Stimulated activated CD8-positive, alpha-beta memory T cell treated with anti-CD3 and anti-CD28 coated beads, Interleukin-12 subunit alpha, Interleukin-12 subunit beta, amount 100 ng/mL, for 1 hour (primary cell): ENCODE results near the gene IBA57.
"Not testable (repeated sequence)": the region's sequence is repeated elsewhere in the genome, so short reads cannot be mapped to it uniquely, and the experiment has no call there.

Experiments used
- DNase-seq: peaks from one replicate; pipeline ENCODE4 v3.0.0-alpha.2; 2020; ENCODE audit warnings: low read depth

The IBA57 gene

DNA sequence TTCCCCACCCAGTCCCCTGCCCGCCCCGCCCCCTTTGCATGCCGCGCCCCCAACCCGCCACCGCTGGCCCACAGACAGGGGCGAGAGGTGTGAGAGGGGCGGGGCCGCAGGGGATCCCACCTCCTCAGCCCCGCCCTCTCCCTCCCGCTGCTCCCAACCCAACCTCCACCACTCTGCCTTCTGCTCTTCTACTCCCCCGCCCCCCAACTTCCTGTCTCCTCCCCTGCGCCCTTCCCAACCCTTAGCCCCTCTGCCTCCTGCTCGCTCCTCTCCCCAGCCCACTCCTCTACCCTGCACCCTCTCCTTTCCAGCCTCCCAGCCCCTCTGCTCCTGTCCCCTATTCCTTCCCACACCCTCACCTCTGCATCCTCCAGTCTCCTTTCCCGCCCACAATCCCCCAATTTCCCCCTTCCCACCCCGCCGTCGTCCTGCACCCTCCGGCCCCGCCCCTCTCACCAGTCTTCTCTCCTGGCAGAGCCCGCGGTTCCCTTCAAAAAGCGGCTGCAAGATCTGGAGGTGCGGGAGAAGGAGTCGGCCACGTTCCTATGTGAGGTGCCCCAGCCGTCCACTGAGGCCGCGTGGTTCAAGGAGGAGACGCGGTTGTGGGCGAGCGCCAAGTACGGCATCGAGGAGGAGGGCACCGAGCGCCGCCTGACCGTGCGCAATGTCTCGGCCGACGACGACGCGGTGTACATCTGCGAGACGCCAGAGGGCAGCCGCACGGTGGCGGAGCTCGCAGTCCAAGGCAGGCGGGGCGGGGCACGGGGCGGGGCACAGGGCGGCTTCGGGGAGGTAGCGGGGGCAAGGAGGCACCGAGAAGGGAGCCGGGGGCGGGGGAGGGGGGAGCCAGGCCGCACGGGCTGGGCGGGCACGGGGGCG lies 47.6 kb downstream of the IBA57 start:
- peak; percentile 85 for DNase-seq

GRCh38 chr1:228213917-228214808 lies 48.6 kb downstream of the IBA57 start:
- DNase-seq, result no peak

- no peak for DNase-seq
These were observed 49.5 kb downstream of the IBA57 start for GRCh38 chr1:228214921-228215662.

DNA sequence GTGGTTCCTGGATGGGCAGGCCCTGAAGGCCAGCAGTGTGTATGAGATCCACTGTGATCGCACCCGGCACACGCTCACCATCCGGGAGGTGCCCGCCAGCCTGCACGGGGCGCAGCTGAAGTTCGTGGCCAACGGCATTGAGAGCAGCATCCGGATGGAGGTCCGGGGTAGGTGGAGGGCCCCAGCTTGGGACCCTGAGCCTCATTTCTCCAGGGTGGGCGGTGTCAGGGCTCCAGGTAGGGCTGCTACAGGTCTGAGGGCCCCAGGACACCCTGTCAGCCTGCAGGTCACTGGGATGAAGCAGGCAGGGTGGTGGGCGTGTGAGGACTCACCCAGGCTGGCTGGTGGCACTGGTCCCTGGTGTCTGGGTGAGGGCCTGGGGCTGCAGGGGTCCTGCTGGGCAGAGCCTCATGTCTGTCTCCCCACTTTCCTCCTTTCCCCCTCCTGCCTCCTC lies 50.1 kb downstream of the IBA57 start:
- DNase-seq, result no peak

DNA sequence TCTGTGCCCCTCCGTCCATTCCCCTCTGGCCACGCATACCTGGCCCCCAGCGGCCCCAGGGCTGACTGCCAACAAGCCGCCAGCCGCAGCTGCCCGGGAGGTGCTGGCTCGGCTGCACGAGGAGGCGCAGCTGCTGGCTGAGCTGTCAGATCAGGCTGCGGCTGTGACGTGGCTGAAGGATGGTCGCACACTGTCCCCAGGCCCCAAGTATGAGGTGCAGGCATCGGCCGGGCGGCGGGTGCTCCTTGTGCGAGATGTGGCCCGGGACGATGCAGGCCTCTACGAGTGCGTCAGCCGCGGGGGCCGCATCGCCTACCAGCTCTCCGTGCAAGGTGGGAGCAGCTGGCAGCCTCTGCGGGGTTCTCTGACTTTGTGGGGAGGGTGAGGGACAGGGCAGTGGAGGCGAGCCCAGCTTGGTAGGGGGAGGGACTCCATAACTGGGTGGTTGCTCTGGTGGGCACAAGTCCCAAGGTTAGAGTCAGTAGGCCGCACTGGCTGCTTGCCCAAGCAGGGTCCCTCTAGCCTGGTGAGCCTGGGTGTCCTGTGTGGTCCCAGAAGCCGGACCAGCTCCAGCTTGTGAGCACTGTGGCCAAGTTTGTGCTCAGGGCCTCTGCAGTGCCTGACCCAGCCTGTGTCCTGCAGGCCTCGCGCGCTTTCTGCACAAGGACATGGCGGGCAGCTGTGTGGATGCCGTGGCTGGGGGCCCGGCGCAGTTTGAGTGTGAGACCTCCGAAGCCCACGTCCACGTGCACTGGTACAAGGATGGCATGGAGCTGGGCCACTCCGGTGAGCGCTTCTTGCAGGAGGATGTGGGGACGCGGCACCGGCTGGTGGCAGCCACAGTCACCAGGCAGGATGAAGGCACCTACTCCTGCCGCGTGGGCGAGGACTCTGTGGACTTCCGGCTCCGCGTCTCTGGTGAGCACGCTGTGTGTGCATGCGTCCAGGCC lies 51.0 kb downstream of the IBA57 start:
- DNase-seq, result no peak

DNA sequence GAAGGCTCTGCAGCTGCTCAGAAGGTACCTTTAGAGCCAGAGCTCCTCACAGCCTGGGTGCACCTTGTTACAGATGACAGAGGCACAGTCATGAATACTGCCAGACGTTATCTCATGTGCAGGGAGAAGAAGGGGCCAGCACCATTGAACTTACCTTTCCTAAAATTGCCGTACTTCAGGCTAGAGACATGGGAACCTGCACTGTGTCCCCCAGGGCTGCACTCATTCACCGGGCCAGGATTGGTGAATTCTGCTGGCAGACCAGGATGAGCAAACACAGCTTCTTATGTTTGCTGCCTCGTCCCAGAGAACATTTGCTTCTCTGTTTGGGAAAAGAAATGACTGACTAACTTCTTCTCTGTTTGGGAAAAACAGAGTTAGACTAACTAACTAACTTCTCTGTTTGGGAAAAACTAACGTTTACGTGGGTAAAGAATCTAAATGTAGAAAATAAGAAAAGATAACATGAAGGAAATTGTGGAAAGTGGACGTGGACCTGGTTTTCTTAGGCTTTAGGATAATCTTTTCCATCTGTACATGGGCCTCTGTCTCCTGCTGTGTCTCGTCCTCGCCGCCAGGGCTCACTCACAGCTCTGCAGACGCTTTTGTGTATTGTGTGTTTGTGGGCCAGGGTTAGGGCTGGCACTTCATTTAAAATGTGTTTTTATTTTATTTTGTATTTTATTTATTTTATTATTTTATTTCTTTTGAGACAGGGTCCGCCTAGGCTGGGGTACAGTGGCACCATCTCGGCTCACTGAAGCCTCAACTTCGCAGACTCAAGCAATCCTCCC lies 52.1 kb downstream of the IBA57 start:
- no peak for DNase-seq

- no peak for DNase-seq
These were observed 53.1 kb downstream of the IBA57 start for GRCh38 chr1:228218513-228219244.

DNA sequence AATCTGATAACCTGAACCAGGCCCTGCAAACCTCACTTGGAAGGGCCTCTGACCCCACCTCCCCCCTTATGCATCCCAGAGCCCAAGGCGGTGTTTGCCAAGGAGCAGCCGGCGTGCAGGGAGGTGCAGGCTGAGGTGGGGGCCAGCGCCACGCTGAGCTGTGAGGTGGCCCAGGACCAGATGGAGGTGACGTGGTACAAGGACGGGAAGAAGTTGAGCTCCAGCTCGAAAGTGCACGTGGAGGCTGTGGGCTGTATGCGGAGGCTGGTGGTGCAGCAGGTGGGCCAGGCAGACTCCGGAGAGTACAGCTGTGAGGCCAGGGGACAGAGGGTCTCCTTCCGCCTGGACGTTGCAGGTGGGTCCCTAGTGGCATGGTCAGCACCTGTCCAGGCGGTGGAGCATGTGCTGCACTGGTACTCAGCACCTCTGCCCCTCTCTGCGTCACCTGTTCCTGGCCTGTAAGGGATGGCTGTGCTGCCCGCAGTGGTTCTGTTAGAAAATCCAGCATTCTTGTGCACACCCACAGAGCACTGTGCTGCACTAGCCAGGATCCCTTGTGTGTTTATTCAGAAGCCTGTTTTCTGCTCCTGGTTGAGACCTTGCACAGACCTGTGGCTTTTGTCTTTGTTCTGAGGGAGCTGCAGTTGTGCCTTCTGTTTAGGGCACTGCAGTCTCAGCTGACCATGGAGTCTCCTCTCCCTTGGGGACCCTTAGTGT lies 53.8 kb downstream of the IBA57 start:
- DNase-seq, result no peak

GRCh38 chr1:228219962-228220780 lies 54.6 kb downstream of the IBA57 start:
- no peak for DNase-seq

DNA sequence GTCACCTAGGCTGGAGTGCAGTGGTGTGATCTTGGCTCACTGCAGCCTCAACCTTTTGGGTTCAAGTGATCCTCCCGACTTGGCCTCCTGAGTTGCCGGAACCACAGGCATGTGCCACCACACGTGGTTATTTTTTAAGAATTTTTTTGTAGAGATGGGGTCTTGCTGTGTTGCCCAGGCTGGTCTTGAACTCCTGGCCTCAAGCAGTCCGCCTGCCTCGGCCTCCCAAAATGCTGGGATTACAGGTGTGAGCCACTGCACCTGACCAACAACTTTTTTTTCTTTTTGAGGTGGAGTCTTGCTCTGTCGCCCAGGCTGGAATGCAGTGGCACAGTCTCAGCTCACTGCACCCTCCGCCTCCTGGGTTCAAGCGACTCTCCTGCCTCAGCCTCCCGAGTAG lies 55.5 kb downstream of the IBA57 start:
- DNase-seq, result not testable (repeated sequence)

DNA sequence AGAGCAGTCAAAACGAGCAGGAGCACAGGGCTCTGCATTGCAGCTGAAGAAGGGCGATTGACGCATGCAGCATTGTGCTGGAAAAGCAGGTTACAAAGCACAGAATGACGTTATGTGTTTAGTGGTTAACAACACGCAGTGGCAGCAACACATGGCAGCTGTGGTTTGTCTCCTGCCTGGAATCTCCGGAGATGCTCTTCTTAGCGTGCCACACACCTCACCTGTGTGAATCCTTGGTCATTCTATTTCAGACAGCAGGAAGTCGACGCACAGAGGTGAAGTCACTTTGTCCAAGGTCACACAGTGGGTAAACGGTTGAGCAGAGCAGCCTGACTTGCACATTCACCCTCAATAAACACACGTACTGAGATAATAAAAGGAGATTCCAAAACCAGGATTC lies 56.9 kb downstream of the IBA57 start:
- DNase-seq, result no peak

GRCh38 chr1:228224198-228225164 lies 58.9 kb downstream of the IBA57 start:
- no peak for DNase-seq

- DNase-seq, result no peak
These were observed 59.6 kb downstream of the IBA57 start for GRCh38 chr1:228225165-228225710.

DNA sequence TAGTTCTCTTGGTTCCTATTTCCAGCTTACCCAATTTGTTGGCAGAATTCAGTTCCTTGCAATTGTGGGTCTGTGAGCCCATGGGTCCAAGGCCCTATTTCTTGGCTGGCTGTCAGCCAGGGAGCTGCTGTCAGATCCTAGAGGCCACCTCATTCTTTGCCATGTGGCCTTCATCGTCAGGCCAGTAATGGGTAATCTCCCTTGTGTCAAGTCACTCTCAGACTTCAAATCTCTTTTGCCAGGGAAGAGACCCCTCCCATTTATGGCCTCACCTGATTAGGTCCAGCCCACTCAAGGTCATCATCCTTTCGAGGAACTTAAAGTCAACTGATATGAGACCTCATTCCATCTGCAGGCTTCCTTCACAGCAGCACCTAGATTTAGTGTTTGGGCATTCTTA lies 60.1 kb downstream of the IBA57 start:
- DNase-seq, result no peak

GRCh38 chr1:228226141-228226874 lies 60.7 kb downstream of the IBA57 start:
- no peak for DNase-seq
